ENCODE results near the gene DYNLT2B. TPM values are rescaled to one million over a fixed set of nuclear protein-coding genes. Genes with fewer than 3 reads are reported as not detected.

Gene DYNLT2B
- total and polyA plus RNA-seq, 2 experiments from 2014 or later: 10.9 to 23.5 TPM

DNA sequence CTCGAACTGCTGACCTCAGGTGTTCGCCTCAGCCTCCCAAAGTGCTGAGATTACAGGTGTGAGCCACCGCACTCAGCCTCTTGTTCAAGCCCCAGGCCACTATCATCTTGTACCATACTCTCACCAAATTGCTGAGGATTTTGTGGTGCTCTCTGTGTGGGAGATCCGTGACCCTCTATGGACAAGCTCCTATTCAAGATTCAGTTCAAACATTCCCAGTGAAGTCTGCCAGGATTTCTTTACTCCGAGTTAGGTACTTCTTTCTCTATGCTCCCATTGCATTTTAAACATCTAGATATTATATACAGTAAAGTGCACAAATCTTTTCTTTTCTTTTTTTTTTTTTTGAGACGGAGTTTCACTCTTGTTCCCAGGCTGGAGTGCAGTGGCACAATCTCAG is 21.0 kb upstream of the DYNLT2B start:
- no peaks in the 10 kb centered on the region for H3K9me2 ChIP-seq (replicated peaks; ENCODE audit: insufficient read depth)
- no peak overlapping the region for H3K4me2 ChIP-seq
- H3K36me3 ChIP-seq (replicated peaks; ENCODE audit: insufficient read depth, low read depth): no peaks in the 10 kb centered on the region
- H2AFZ ChIP-seq: no peak overlapping the region
- no peaks in the 10 kb centered on the region for H3K9me3 ChIP-seq (ENCODE audit: low read depth)
- TF ChIP-seq EZH2 (IDR thresholded peaks at IDR 0.05; ENCODE audit: borderline replicate concordance) (no peak), EZH2phosphoT487 (IDR thresholded peaks at IDR 0.05; ENCODE audit: low read depth, severe bottlenecking, unreplicated experiment) (no peak)
- TF ChIP-seq, protein P1, sequence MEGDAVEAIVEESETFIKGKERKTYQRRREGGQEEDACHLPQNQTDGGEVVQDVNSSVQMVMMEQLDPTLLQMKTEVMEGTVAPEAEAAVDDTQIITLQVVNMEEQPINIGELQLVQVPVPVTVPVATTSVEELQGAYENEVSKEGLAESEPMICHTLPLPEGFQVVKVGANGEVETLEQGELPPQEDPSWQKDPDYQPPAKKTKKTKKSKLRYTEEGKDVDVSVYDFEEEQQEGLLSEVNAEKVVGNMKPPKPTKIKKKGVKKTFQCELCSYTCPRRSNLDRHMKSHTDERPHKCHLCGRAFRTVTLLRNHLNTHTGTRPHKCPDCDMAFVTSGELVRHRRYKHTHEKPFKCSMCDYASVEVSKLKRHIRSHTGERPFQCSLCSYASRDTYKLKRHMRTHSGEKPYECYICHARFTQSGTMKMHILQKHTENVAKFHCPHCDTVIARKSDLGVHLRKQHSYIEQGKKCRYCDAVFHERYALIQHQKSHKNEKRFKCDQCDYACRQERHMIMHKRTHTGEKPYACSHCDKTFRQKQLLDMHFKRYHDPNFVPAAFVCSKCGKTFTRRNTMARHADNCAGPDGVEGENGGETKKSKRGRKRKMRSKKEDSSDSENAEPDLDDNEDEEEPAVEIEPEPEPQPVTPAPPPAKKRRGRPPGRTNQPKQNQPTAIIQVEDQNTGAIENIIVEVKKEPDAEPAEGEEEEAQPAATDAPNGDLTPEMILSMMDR (IDR thresholded peaks at IDR 0.05; ENCODE audit: poor library complexity): no peak
- 93% methylated on average over 6 of the region's 6 CpGs for WGBS (ENCODE audit: low lambda C conversion rate, missing lambda C conversion rate)
- no peak for DNase-seq (ENCODE audit: low spot score)
- H3K27me3 ChIP-seq: no peaks in the 10 kb centered on the region
- H3K4me3 ChIP-seq: no peak overlapping the region
- H3K4me1 ChIP-seq (ENCODE audit: insufficient read depth): no peaks in the 10 kb centered on the region
- no peaks in the 10 kb centered on the region for H3K79me2 ChIP-seq
- H4K20me1 ChIP-seq (ENCODE audit: insufficient read depth, poor library complexity, severe bottlenecking): no peaks in the 10 kb centered on the region
- H3K27ac ChIP-seq: no peak overlapping the region

GRCh38 chr3:196336319-196337145 is 18.5 kb upstream of the DYNLT2B start:
- Histone ChIP-seq H3K4me1 (ENCODE audit: insufficient read depth) (no peaks in the 10 kb centered on the region), H3K79me2 (no peaks in the 10 kb centered on the region), H3K9me2 (replicated peaks; ENCODE audit: insufficient read depth) (no peaks in the 10 kb centered on the region), H3K4me2 (no peak overlapping the region), H3K9me3 (ENCODE audit: low read depth) (no peaks in the 10 kb centered on the region), H3K27me3 (no peaks in the 10 kb centered on the region), H2AFZ (no peak overlapping the region), H3K4me3 (no peak overlapping the region), H3K27ac (no peak overlapping the region), H3K36me3 (replicated peaks; ENCODE audit: insufficient read depth, low read depth) (no peaks in the 10 kb centered on the region), H4K20me1 (ENCODE audit: insufficient read depth, poor library complexity, severe bottlenecking) (no peaks in the 10 kb centered on the region)
- WGBS (ENCODE audit: low lambda C conversion rate, missing lambda C conversion rate): 92% methylated on average over 17 of the region's 17 CpGs
- no peak for DNase-seq (ENCODE audit: low spot score)
- TF ChIP-seq EZH2phosphoT487 (IDR thresholded peaks at IDR 0.05; ENCODE audit: low read depth, severe bottlenecking, unreplicated experiment): no peak
- TF ChIP-seq, protein P1 (IDR thresholded peaks at IDR 0.05; ENCODE audit: poor library complexity): no peak
- TF ChIP-seq EZH2 (IDR thresholded peaks at IDR 0.05; ENCODE audit: borderline replicate concordance): no peak

GRCh38 chr3:196335503-196335948 is 17.5 kb upstream of the DYNLT2B start:
- no peak overlapping the region for H2AFZ ChIP-seq
- no peaks in the 10 kb centered on the region for H3K36me3 ChIP-seq (replicated peaks; ENCODE audit: insufficient read depth, low read depth)
- no peak for DNase-seq (ENCODE audit: low spot score)
- 82% methylated on average over 12 of the region's 12 CpGs for WGBS (ENCODE audit: low lambda C conversion rate, missing lambda C conversion rate)
- H3K79me2 ChIP-seq: no peaks in the 10 kb centered on the region
- H3K4me3 ChIP-seq: no peak overlapping the region
- no peaks in the 10 kb centered on the region for H4K20me1 ChIP-seq (ENCODE audit: insufficient read depth, poor library complexity, severe bottlenecking)
- no peak overlapping the region for H3K27ac ChIP-seq
- no peak for TF ChIP-seq EZH2phosphoT487 (IDR thresholded peaks at IDR 0.05; ENCODE audit: low read depth, severe bottlenecking, unreplicated experiment)
- no peak for TF ChIP-seq EZH2 (IDR thresholded peaks at IDR 0.05; ENCODE audit: borderline replicate concordance)
- TF ChIP-seq, protein P1 (IDR thresholded peaks at IDR 0.05; ENCODE audit: poor library complexity): no peak
- no peak overlapping the region for H3K4me2 ChIP-seq
- no peaks in the 10 kb centered on the region for H3K9me2 ChIP-seq (replicated peaks; ENCODE audit: insufficient read depth)
- H3K9me3 ChIP-seq (ENCODE audit: low read depth): no peaks in the 10 kb centered on the region
- no peaks in the 10 kb centered on the region for H3K4me1 ChIP-seq (ENCODE audit: insufficient read depth)
- no peaks in the 10 kb centered on the region for H3K27me3 ChIP-seq
